WTC11 (cell line): ENCODE data around the gene CMKLR1.

ENCODE experiments used
- JUN ChIP-seq: sonication (generic); formaldehyde crosslinking; IDR thresholded peaks from 2 replicates; pipeline ENCODE4 v1.8.0; 2023; ENCODE audit warnings: mild to moderate bottlenecking, missing genetic modification reagents
- TEAD4 ChIP-seq: sonication (generic); formaldehyde crosslinking; IDR thresholded peaks from 2 replicates; pipeline ENCODE4 v1.8.0; 2022; ENCODE audit warnings: mild to moderate bottlenecking, missing genetic modification reagents
- TF ChIP-seq, protein P1 (sequence below): sonication (generic); formaldehyde crosslinking; IDR thresholded peaks from 2 replicates; pipeline ENCODE4 v1.8.0; 2022; ENCODE audit warnings: mild to moderate bottlenecking, missing genetic modification reagents
- TF ChIP-seq, protein P2 (sequence below): fragments of 200-600 bp; IDR thresholded peaks from 2 replicates; pipeline ENCODE4 v1.8.0; 2022; ENCODE audit warnings: antibody characterized with exemption
- TF ChIP-seq, protein P3 (sequence below): sonication (generic); formaldehyde crosslinking; conservative IDR thresholded peaks from 2 replicates; pipeline ENCODE4 v1.8.1; 2022; ENCODE audit warnings: mild to moderate bottlenecking, missing genetic modification reagents

DNA sequence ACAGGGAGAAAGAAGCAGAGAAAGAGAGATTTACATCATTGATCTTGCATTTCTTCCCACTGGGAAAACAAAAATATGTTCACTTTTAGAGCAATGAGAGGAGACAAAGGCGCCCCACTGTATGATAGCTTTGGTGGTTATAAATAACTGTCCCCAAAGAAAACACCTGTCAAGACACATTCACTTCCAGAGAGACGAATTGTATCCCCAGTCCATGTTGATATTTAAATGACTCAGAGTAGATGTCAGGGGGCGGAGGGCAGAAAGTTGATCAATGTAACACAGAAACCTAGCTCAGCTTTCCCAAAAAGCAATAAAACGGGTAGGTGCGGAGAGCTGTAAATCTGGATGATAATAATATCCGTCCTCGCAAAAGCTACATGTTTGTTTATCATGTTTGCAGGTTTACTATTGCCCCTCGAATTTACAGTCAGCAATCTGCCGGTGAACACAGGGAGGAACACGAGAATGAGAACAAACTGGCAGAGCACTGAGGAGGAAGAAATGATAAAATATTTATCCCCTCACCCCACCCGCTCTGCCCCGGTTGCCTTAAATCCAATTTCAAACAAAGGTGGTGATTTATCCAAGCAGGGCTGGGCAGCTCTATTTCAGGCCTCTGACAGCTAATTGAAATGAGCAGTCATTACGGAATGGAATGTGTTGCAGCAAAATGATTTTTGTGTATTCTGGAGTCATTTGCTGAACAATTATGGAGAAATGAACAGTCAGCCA is 84.4 kb downstream of the CMKLR1 start:
- TF ChIP-seq, protein P1, sequence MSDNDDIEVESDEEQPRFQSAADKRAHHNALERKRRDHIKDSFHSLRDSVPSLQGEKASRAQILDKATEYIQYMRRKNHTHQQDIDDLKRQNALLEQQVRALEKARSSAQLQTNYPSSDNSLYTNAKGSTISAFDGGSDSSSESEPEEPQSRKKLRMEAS (CRISPR knock-in tag) = no peak
- TF ChIP-seq, protein P2, sequence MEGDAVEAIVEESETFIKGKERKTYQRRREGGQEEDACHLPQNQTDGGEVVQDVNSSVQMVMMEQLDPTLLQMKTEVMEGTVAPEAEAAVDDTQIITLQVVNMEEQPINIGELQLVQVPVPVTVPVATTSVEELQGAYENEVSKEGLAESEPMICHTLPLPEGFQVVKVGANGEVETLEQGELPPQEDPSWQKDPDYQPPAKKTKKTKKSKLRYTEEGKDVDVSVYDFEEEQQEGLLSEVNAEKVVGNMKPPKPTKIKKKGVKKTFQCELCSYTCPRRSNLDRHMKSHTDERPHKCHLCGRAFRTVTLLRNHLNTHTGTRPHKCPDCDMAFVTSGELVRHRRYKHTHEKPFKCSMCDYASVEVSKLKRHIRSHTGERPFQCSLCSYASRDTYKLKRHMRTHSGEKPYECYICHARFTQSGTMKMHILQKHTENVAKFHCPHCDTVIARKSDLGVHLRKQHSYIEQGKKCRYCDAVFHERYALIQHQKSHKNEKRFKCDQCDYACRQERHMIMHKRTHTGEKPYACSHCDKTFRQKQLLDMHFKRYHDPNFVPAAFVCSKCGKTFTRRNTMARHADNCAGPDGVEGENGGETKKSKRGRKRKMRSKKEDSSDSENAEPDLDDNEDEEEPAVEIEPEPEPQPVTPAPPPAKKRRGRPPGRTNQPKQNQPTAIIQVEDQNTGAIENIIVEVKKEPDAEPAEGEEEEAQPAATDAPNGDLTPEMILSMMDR = no peak
- TF ChIP-seq, protein P3, sequence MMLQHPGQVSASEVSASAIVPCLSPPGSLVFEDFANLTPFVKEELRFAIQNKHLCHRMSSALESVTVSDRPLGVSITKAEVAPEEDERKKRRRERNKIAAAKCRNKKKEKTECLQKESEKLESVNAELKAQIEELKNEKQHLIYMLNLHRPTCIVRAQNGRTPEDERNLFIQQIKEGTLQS = no peak
- TF ChIP-seq JUN (CRISPR knock-in tag) (no peak), TEAD4 (no peak)
